GM12878 (cell line): ENCODE measurements around the gene TIRAP. TPM values are rescaled to one million over a fixed set of nuclear protein-coding genes. Genes with fewer than 3 reads are reported as not detected.

Source experiments
- ATAC-seq: fragments of 200-7000 bp; cut with Tn5 transposase; 3 replicates; pipeline ENCODE4 v1.9.1; 2020; ENCODE audit warnings: mild to moderate bottlenecking, moderate library complexity
- BruUV-seq: library from RNA; stranded (reverse); fragments of 400-500 nt; replicated peaks from 2 replicates; lab custom pipeline; 2021; lab: Mats Ljungman, UMichigan
- CTCF ChIA-PET: fragments of 300-600 bp; sonication (Branson Sonifier 250); formaldehyde crosslinking; extraction: SDS; loops from one replicate; lab custom pipeline; 2021; ENCODE audit warnings: inconsistent platforms; lab: Yijun Ruan, JAX
- POLR2A ChIA-PET: fragments of 350-600 bp; formaldehyde crosslinking; extraction: SDS; loops from one replicate; lab custom pipeline; 2021; ENCODE audit warnings: inconsistent platforms; lab: Charles Lee
- RAD21 ChIA-PET: fragments of 300-600 bp; sonication (Branson Sonifier 250); formaldehyde crosslinking; loops from one replicate; lab custom pipeline; 2023; ENCODE audit warnings: antibody characterized with exemption; ENCODE audit not compliant: unreplicated experiment; lab: Charles Lee
- SMC1A ChIA-PET: fragments of 300-600 bp; sonication (Branson Sonifier 250); formaldehyde crosslinking; loops from one replicate; lab custom pipeline; 2023; ENCODE audit not compliant: unreplicated experiment, uncharacterized antibody; lab: Charles Lee
- DNase-seq: peaks from one replicate; pipeline ENCODE4 v3.0.0-alpha.2; 2011; ENCODE audit warnings: low read depth, low spot score
- FAIRE-seq: peaks from 3 replicates; lab custom pipeline; 2011; peaks lifted over from hg19 to GRCh38; lab: Jason Lieb, UNC
- H2AFZ ChIP-seq: 2 replicates; pipeline ENCODE4 v1.6.0; 2011; ENCODE audit warnings: low read depth, low read length, control low read depth; ENCODE audit not compliant: control insufficient read depth
- H3K27ac ChIP-seq: 2 replicates; pipeline ENCODE4 v1.5.1; 2011; ENCODE audit warnings: control low read depth; ENCODE audit not compliant: control insufficient read depth, insufficient read depth
- H3K27me3 ChIP-seq, 2 experiments: replicated peaks in 1 of 2; 2 replicates each; pipeline versions ENCODE4 v1.6.0 to v1.6.1; 2011; ENCODE audit warnings: low read length in 1 of 2; ENCODE audit not compliant: control insufficient read depth in 2 of 2, insufficient read depth in 2 of 2
- H3K36me3 ChIP-seq, 2 experiments: 2 replicates each; pipeline ENCODE4 v1.5.1; 2011; ENCODE audit warnings: low read length in 1 of 2; ENCODE audit not compliant: control insufficient read depth in 2 of 2, insufficient read depth in 2 of 2
- H3K4me1 ChIP-seq: 2 replicates; pipeline ENCODE4 v1.6.1; 2011; ENCODE audit warnings: mild to moderate bottlenecking, low read length, moderate library complexity, mixed read lengths; ENCODE audit not compliant: control insufficient read depth, insufficient read depth
- H3K4me2 ChIP-seq: 2 replicates; pipeline ENCODE4 v1.6.0; 2011; ENCODE audit warnings: control low read depth; ENCODE audit not compliant: control insufficient read depth, insufficient read depth
- H3K4me3 ChIP-seq: fragments of 200-600 bp; sonication (generic); 2 replicates; pipeline ENCODE4 v1.5.1; 2016
- H3K79me2 ChIP-seq: 2 replicates; pipeline ENCODE4 v1.6.0; 2011; ENCODE audit warnings: low read length; ENCODE audit not compliant: control insufficient read depth, insufficient read depth
- H3K9ac ChIP-seq: 2 replicates; pipeline ENCODE4 v1.8.0; 2011; ENCODE audit warnings: low read length, control low read depth, mixed read lengths; ENCODE audit not compliant: control insufficient read depth, insufficient read depth
- H3K9me3 ChIP-seq: replicated peaks from 3 replicates; pipeline ENCODE4 v1.5.1; 2011; ENCODE audit warnings: mild to moderate bottlenecking, low read length; ENCODE audit not compliant: control insufficient read depth, insufficient read depth
- H4K20me1 ChIP-seq: 2 replicates; pipeline ENCODE4 v1.6.0; 2011; ENCODE audit not compliant: control insufficient read depth, insufficient read depth
- IRF3 ChIP-seq: fragments of 450-650 bp; IDR thresholded peaks from 2 replicates; pipeline ENCODE4 v1.6.1; 2014; ENCODE audit warnings: mild to moderate bottlenecking
- IRF5 ChIP-seq: fragments of 450-650 bp; IDR thresholded peaks from 2 replicates; pipeline ENCODE4 v1.6.1; 2017; ENCODE audit warnings: borderline replicate concordance
- JUNB ChIP-seq: IDR thresholded peaks from 2 replicates; pipeline ENCODE4 v1.6.1; 2016; ENCODE audit warnings: antibody characterized with exemption, mild to moderate bottlenecking
- POLR2A ChIP-seq: IDR thresholded peaks from 2 replicates; pipeline ENCODE4 v1.6.1; 2011; ENCODE audit warnings: low read depth, mild to moderate bottlenecking, low read length
- SIX5 ChIP-seq: IDR thresholded peaks from 2 replicates; pipeline ENCODE4 v1.6.1; 2011; ENCODE audit warnings: mild to moderate bottlenecking, low read depth, low read length, moderate library complexity; ENCODE audit not compliant: severe bottlenecking
- TCF12 ChIP-seq: IDR thresholded peaks from 2 replicates; pipeline ENCODE4 v1.6.1; 2011; ENCODE audit warnings: low read depth, mild to moderate bottlenecking, low read length
- ZNF384 ChIP-seq: IDR thresholded peaks from 2 replicates; pipeline ENCODE4 v1.6.1; 2012; ENCODE audit warnings: low read depth, mild to moderate bottlenecking, low read length, improper control_type of control experiment, borderline replicate concordance
- WGBS: methylation state at CpG from one replicate; pipeline ENCODE4 v1.1.6; 2016; ENCODE audit warnings: low lambda C conversion rate; ENCODE audit not compliant: insufficient replicate concordance, insufficient coverage; ENCODE audit errors: missing lambda C conversion rate; 5-methylcytosine and 5-hydroxymethylcytosine counted together
- in situ Hi-C: fragments of 300-500 bp; cut with MboI; formaldehyde crosslinking; loops from 9 replicates; pipeline ENCODE4 v1.14.3; 2018; ENCODE audit warnings: mixed read lengths
- intact Hi-C: fragments of 100-400 bp; cut with micrococcal nuclease; formaldehyde crosslinking; loops from one replicate; pipeline ENCODE4 v1.14.2; 2022; ENCODE audit not compliant: unreplicated experiment
- polyA plus RNA-seq, 11 experiments: library from polyadenylated mRNA; depleted of rRNA in 4 of 11; unstranded in 6 of 11; stranded (reverse) in 5 of 11; fragments of >200 nt; fragmentation: Nextera tagmentation in 4 of 11; fragmentation: Illumina TruSeq in 1 of 11; extraction: Ambion mirVana in 4 of 11; extraction: Trizol in 1 of 11; gene quantifications; 1 replicate in 1 of 11; 2 replicates in 10 of 11; pipeline versions ENCODE4 v1.2.1 to v1.2.3, GENCODE V29; 2011 to 2016; ENCODE audit warnings: inconsistent platforms in 2 of 11, missing spikeins in 2 of 11, low read depth in 1 of 11
- total RNA-seq, 4 experiments: library from RNA; depleted of rRNA in 3 of 4; stranded (reverse); fragments of >200 nt in 3 of 4; fragmentation: Illumina TruSeq in 1 of 4; extraction: Trizol in 1 of 4; gene quantifications; 2 replicates each; pipeline versions ENCODE4 v1.2.1 to v1.2.3, GENCODE V29; 2013 to 2021

TIRAP gene
- total and polyA plus RNA-seq, 10 of the 15 experiments (the other 5 are each of a cell fraction or from before 2014, with no cell fraction given): 0.76 to 9.9 (median 4.7) TPM

- Histone ChIP-seq H3K4me1 (peaks cover 8% of the 10 kb centered on the region), H3K79me2 (no peaks in the 10 kb centered on the region), H4K20me1 (no peaks in the 10 kb centered on the region), H3K9ac (no peak overlapping the region), H2AFZ (no peak overlapping the region), H3K4me2 (no peak overlapping the region), H3K9me3 (no peaks in the 10 kb centered on the region), H3K4me3 (no peak overlapping the region), H3K27me3 (no peaks in the 10 kb centered on the region), H3K27ac (no peak overlapping the region), H3K36me3 (peaks cover 1 to 2% of the 10 kb centered on the region in 2 experiments; a peak in 2 of 4 replicates)
- no TSS peak for BruUV-seq
- TF ChIP-seq IRF3 (no peak), POLR2A (no peak), ZNF384 (no peak), JUNB (no peak), SIX5 (no peak), IRF5 (no peak), TCF12 (no peak)
- no peak for ATAC-seq
- intact Hi-C loops (no loop called here), in situ Hi-C loops (no loop called here)
- FAIRE-seq: no peak
- SMC1A ChIA-PET: no interaction called here
- CTCF ChIA-PET: interaction anchor here (1.2 kb wide), 1 partner anchor 369 kb away, joined by 3 read pairs; no protein-coding TSS in a partner anchor
- 90% methylated on average over 2 of the region's 2 CpGs for WGBS
- POLR2A ChIA-PET: no interaction called here
- no peak for DNase-seq
- RAD21 ChIA-PET: no interaction called here
Measured at GRCh38 chr11:126297004-126297403, 14.1 kb downstream of the TIRAP start.
